Effector CD8-positive, alpha-beta T cell (primary cell): Measurements from ENCODE around the gene SNAP47.

Experiments
- DNase-seq: peaks from one replicate; lab custom pipeline; 2025; lab: John Stamatoyannopoulos, UW

Gene SNAP47

DNA sequence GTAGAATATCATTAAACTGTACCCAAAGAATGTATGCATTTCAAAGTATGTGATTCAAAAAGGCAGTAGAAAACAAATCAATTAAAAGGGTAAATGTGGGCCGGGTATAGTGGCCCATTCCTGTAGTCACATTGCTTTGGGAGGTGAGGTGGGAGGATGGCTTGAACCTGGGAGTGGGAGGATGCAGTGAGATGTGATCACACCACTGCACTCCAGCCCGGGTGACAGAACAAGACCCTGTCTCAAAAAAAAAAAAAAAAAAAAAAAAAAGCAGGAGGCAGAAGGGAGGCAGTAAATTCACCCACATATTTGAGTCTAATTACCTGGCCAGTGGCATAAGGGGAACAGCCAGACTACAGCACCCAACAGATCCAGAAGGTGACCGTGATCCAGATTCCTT lies 62.4 kb downstream of the SNAP47 start:
- no peak for DNase-seq

GRCh38 chr1:227798078-227798802 lies 63.0 kb downstream of the SNAP47 start:
- DNase-seq, result no peak

- DNase-seq, result no peak
These were observed 64.5 kb downstream of the SNAP47 start for GRCh38 chr1:227799756-227800155.

GRCh38 chr1:227803933-227804332 lies 68.7 kb downstream of the SNAP47 start:
- DNase-seq, result no peak

DNA sequence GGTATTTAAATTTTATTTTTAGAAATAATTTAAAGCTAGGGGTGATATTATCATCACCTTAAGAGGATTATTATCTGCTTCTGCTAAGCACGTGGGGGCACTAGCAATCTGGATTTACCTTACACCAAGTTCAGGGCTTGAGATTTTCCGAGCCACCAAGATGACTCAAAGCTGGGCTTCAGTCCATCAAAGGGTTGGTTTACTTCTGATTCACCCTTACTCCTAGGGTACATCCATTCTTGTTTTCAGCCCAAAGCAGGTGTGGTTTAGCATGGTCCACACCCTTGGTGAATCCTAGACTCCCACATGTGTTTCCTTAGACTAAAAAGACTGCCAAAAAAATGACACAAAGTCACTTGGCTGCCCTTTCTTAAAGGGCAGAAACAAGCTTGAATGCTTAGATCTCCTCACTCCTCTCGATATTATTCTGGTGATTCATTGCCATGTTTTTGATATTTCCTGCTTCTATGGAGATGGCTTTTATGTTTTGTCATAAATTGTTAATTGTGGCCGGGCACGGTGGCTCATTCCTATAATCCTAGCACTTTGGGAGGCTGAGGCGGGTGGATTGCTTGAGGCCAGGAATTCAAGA lies 70.5 kb downstream of the SNAP47 start:
- no peak for DNase-seq

GRCh38 chr1:227808566-227808965 lies 73.3 kb downstream of the SNAP47 start:
- DNase-seq, result no peak

- DNase-seq, result no peak
These were observed 73.8 kb downstream of the SNAP47 start for GRCh38 chr1:227809026-227809425.

DNA sequence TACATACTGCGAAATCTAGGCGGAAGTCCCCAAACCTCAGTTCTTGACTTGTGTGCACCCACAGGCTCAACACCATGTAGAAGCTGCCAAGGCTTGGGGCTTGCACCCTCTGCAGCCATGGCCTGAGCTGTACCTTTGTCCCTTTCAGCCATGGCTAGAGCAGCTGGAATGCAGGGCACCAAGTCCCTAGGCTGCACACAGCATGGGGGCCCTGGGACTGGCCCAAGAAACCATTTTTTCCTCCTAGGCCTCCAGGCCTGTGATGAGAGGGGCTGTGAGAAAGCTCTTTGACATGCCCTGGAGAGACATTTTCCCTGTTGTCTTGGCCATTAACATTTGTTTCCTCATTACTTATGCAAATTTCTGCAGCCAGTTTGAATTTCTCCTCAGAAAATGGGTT lies 78.7 kb downstream of the SNAP47 start:
- DNase-seq, result no peak

DNA sequence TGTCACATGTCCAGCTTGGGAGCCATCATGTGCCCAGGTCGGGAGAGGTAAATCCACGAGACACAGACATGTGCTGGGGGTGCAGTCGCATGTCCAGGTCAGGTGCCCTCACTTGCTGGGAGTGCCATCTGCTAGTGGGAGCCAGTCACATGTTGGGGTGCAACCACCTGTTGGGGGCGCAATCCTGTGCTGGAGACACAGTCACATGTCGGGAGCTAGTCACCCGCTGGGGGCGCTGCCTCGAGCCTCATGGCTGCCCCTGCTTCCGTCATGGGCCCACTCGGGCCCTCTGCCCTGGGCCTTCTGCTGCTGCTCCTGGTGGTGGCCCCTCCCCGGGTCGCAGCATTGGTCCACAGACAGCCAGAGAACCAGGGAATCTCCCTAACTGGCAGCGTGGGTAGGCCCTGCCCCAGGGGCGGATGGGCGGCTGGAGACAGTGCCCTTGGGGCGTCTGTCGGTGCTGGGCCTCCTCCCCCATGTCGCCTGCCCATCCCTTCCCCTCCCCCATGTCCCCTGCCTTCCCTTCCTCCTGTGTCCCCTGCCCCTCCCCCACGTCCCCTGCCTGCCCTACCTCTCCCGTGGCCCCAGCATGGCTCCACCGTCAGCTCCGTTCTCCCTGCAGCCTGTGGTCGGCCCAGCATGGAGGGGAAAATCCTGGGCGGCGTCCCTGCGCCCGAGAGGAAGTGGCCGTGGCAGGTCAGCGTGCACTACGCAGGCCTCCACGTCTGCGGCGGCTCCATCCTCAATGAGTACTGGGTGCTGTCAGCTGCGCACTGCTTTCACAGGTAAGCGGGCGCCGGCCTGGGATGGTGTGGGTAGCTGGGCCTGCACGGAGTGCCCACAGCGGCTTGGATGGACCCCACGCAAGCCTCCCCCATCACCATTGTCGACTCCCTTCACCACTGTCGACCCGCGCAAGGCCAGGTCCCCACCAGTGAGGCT lies 80.5 kb downstream of the SNAP47 start, which contains the start of gene PRSS38:
PRSS38 (plus strand) TSS at position 208 of the 942 bp plus-strand sequence; CDS start at position 250, 42 bp downstream.
- no peak for DNase-seq

- no peak for DNase-seq
These were observed 81.7 kb downstream of the SNAP47 start for GRCh38 chr1:227816750-227817446.

GRCh38 chr1:227823537-227823936 lies 88.3 kb downstream of the SNAP47 start:
- DNase-seq, result no peak

DNA sequence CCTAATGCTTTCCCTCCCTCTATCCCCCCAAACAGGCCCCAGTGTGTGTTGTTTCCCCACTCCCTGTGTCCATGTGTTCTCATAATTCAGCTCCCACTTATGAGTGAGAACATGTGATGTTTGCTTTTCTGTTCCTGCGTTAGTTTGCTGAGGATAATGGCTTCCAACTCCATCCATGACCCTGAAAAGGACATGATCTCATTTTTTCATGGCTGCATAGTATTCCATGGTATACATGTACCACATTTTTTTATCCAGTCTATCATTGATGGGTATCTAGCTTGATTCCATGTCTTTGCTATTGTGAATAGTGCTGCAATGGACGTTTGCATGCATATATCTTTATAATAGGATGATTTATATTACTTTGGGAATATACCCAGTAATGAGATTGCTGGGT lies 89.0 kb downstream of the SNAP47 start:
- no peak for DNase-seq

DNA sequence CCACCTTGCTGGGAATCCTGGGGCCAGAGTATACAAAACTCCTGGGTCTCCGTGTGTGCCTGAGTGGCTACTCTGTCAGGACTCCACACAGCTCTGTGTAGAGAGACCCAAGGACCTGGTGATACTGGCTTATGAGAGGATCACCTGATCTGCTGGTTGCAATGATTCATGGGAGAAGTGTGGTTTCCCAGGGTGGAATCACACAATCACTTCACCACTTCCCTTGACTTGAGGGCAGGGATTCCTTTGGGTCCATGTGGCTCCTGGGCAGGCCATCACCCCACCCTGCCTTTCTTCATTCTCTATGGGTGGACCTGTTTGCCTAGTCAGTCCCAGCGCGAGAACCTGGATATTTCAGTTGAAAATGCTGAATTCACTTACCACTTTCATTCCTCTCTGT lies 93.6 kb downstream of the SNAP47 start:
- no peak for DNase-seq
